Nephron (organoid): ENCODE measurements around the gene CORO6.

Source experiments
- H3K27ac Mint-ChIP-seq, 3 experiments: 2 replicates each; pipeline ENCODE4 v1.8.0; 2020; ENCODE audit warnings: mixed read lengths in 3 of 3, mild to moderate bottlenecking in 2 of 3, moderate library complexity in 1 of 3
- H3K27me3 Mint-ChIP-seq: 2 replicates; pipeline ENCODE4 v1.8.0; 2021; ENCODE audit warnings: low read depth, mild to moderate bottlenecking, moderate library complexity, mixed read lengths
- H3K36me3 Mint-ChIP-seq: 2 replicates; pipeline ENCODE4 v1.8.0; 2020; ENCODE audit warnings: low read depth, mixed read lengths
- H3K4me1 Mint-ChIP-seq: 2 replicates; pipeline ENCODE4 v1.8.0; 2020; ENCODE audit warnings: mixed read lengths
- H3K4me3 Mint-ChIP-seq, 3 experiments: 2 replicates each; pipeline ENCODE4 v1.8.0; 2020; ENCODE audit warnings: mild to moderate bottlenecking in 3 of 3, mixed read lengths in 3 of 3, moderate library complexity in 2 of 3
- H3K9me3 Mint-ChIP-seq: 2 replicates; pipeline ENCODE4 v1.8.0; 2020; ENCODE audit warnings: mixed read lengths
- CTCF ChIP-seq, 3 experiments: fragments of 200-600 bp; sonication (generic); IDR thresholded peaks; one replicate each; pipeline ENCODE4 v1.5.0; 2021; ENCODE audit warnings: antibody characterized with exemption in 3 of 3; ENCODE audit not compliant: unreplicated experiment in 3 of 3

Gene CORO6

GRCh38 chr17:29664743-29665480, 42.2 kb upstream of the CORO6 start:
- H3K36me3 Mint-ChIP-seq, result peaks cover 44% of the 10 kb centered on the region
- peaks cover 11% of the 10 kb centered on the region for H3K4me1 Mint-ChIP-seq
- H3K4me3 Mint-ChIP-seq, result no peak overlapping the region
- H3K9me3 Mint-ChIP-seq, result no peaks in the 10 kb centered on the region
- no peaks in the 10 kb centered on the region for H3K27me3 Mint-ChIP-seq
- peak overlapping the region in 1 of 3 experiments; percentile 72 for H3K27ac Mint-ChIP-seq
- TF ChIP-seq CTCF (IDR thresholded peaks at IDR 0.05; ENCODE audit: unreplicated experiment in 3 of 3), result no peak

- Mint-ChIP-seq H3K27ac (peak overlapping the region in 2 of 3 experiments; percentile 15 to 88), H3K4me1 (peaks cover 11% of the 10 kb centered on the region), H3K27me3 (no peaks in the 10 kb centered on the region), H3K36me3 (peaks cover 44% of the 10 kb centered on the region), H3K4me3 (no peak overlapping the region), H3K9me3 (no peaks in the 10 kb centered on the region)
- TF ChIP-seq CTCF (IDR thresholded peaks at IDR 0.05; ENCODE audit: unreplicated experiment in 3 of 3), result no peak
Observed at GRCh38 chr17:29663155-29663554, 40.4 kb upstream of the CORO6 start.

- no peaks in the 10 kb centered on the region for H3K9me3 Mint-ChIP-seq
- peaks cover 34% of the 10 kb centered on the region for H3K36me3 Mint-ChIP-seq
- no peak overlapping the region for H3K27ac Mint-ChIP-seq
- no peak for TF ChIP-seq CTCF (IDR thresholded peaks at IDR 0.05; ENCODE audit: unreplicated experiment in 3 of 3)
- H3K4me3 Mint-ChIP-seq, result no peak overlapping the region
- no peaks in the 10 kb centered on the region for H3K27me3 Mint-ChIP-seq
- H3K4me1 Mint-ChIP-seq, result peaks cover 11% of the 10 kb centered on the region
Observed at GRCh38 chr17:29661213-29661612, 38.5 kb upstream of the CORO6 start.

- Mint-ChIP-seq H3K4me1 (peaks cover 11% of the 10 kb centered on the region), H3K9me3 (no peaks in the 10 kb centered on the region), H3K27ac (no peak overlapping the region), H3K4me3 (no peak overlapping the region), H3K36me3 (peaks cover 32% of the 10 kb centered on the region), H3K27me3 (no peaks in the 10 kb centered on the region)
- TF ChIP-seq CTCF (IDR thresholded peaks at IDR 0.05; ENCODE audit: unreplicated experiment in 3 of 3), result no peak
Observed at GRCh38 chr17:29659155-29659554, 36.4 kb upstream of the CORO6 start.

- Mint-ChIP-seq H3K27me3 (no peaks in the 10 kb centered on the region), H3K36me3 (peaks cover 22% of the 10 kb centered on the region), H3K4me3 (no peak overlapping the region), H3K9me3 (no peaks in the 10 kb centered on the region), H3K4me1 (no peaks in the 10 kb centered on the region), H3K27ac (no peak overlapping the region)
- TF ChIP-seq CTCF (IDR thresholded peaks at IDR 0.05; ENCODE audit: unreplicated experiment in 3 of 3), result no peak
Observed at GRCh38 chr17:29655323-29655722, 32.6 kb upstream of the CORO6 start.
